GM18867 (cell line): ENCODE data around the gene RHBDD1.
A peak's percentile ranks its signal among the peaks of the same experiment; 100 is the strongest.
"Not testable (repeated sequence)": the region's sequence is repeated elsewhere in the genome, so short reads cannot be mapped to it uniquely, and the experiment has no call there.

Experiments
- ATAC-seq: cut with Tn5 transposase; IDR thresholded peaks from one replicate; pipeline ENCODE4 v1.9.1; 2021; ENCODE audit warnings: mild to moderate bottlenecking, moderate library complexity; ENCODE audit not compliant: unreplicated experiment

Gene RHBDD1

GRCh38 chr2:226839951-226840350, 4.1 kb downstream of the RHBDD1 start:
- no peak for ATAC-seq

- ATAC-seq, result not testable (repeated sequence)
Measured at GRCh38 chr2:226843001-226843400, 7.1 kb downstream of the RHBDD1 start.

- ATAC-seq, result peak; percentile 61
Measured at GRCh38 chr2:226845386-226846116, 9.7 kb downstream of the RHBDD1 start.

GRCh38 chr2:226847090-226847489, 11.2 kb downstream of the RHBDD1 start:
- ATAC-seq, result no peak

GRCh38 chr2:226847511-226847910, 11.7 kb downstream of the RHBDD1 start:
- ATAC-seq, result no peak

GRCh38 chr2:226849349-226849748, 13.5 kb downstream of the RHBDD1 start:
- no peak for ATAC-seq

GRCh38 chr2:226850024-226850423, 14.2 kb downstream of the RHBDD1 start:
- no peak for ATAC-seq

GRCh38 chr2:226855787-226856186, 19.9 kb downstream of the RHBDD1 start:
- ATAC-seq, result no peak

GRCh38 chr2:226860087-226860486, 24.2 kb downstream of the RHBDD1 start:
- no peak for ATAC-seq

GRCh38 chr2:226862623-226863022, 26.8 kb downstream of the RHBDD1 start:
- peak; percentile 78 for ATAC-seq

- no peak for ATAC-seq
Measured at GRCh38 chr2:226865273-226865672, 29.4 kb downstream of the RHBDD1 start.

- ATAC-seq, result no peak
Measured at GRCh38 chr2:226865710-226866109, 29.9 kb downstream of the RHBDD1 start.

- no peak for ATAC-seq
Measured at GRCh38 chr2:226868331-226869162, 32.7 kb downstream of the RHBDD1 start.

GRCh38 chr2:226869371-226869770, 33.5 kb downstream of the RHBDD1 start:
- ATAC-seq, result no peak

GRCh38 chr2:226873051-226873620, 37.3 kb downstream of the RHBDD1 start:
- peak; percentile 61 for ATAC-seq

GRCh38 chr2:226873826-226874225, 38.0 kb downstream of the RHBDD1 start:
- no peak for ATAC-seq

- no peak for ATAC-seq
Measured at GRCh38 chr2:226874749-226875148, 38.9 kb downstream of the RHBDD1 start.

- peak; percentile 72 for ATAC-seq
Measured at GRCh38 chr2:226875438-226876225, 39.8 kb downstream of the RHBDD1 start.

- no peak for ATAC-seq
Measured at GRCh38 chr2:226877491-226877890, 41.6 kb downstream of the RHBDD1 start.

GRCh38 chr2:226881287-226881686, 45.4 kb downstream of the RHBDD1 start:
- ATAC-seq, result no peak

- ATAC-seq, result no peak
Measured at GRCh38 chr2:226882606-226883005, 46.8 kb downstream of the RHBDD1 start.
